Bone marrow (tissue), 2 donors: ENCODE data around the gene CARNS1.
"Not testable (repeated sequence)": the region's sequence is repeated elsewhere in the genome, so short reads cannot be mapped to it uniquely, and the experiment has no call there.

Experiments
- DNase-seq, 2 donors: peaks; one replicate each; lab custom pipeline; 2025; lab: John Stamatoyannopoulos, UW

CARNS1 gene

DNA sequence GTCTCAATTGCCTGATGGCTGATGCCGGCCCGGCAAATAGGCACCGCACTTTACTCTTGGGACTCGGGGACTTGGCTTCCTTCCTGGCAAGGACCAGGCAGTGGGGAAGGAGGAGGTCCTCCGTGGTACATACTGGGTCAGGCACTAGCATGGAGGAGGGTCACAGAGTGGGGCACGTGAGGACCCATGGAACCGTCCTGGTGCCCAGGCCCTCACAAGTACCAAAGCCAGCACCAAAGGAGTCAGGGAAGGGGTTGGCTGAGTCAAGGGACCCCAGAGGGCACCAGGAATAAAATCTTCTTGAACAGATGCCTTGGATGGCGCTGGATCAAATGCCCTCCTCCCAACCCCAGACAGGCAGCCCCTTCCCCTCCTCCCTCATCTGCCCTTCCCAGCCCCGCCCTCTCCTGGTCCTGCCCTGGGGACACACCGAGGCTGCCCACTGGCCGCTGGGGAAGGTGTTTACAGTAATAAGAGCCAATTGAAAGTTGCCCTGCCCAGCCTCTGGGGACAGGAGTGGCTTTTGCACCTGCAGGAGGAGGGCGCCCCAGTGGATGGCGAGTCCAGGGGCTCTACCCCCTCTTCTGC is 5.6 kb upstream of the CARNS1 start:
- DNase-seq: no peak

DNA sequence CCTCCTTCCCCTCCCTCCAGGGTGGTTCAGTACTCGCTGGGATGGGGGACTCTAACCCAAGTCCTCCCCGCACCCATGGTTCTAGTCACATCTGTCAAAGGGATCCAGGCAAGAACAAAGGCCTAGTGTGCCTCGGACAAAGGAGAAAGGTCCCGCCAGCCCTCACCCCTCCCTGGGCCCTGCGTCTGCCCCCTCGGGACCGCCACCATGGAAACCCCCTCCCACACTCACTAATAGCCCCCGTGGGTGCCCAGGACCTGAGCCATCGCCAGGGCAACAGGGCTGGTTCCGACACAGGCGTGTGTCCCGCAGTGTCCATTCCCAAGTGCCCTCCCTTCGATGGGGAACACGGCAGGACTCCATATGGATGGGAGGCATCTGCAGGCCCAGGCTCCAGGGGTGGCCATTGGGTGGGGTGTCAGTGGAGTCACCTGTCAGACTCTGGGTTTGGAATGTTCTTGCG is 5.1 kb upstream of the CARNS1 start:
- DNase-seq: no peak

GRCh38 chr11:67410984-67411784 is 4.3 kb upstream of the CARNS1 start:
- no peak for DNase-seq

DNA sequence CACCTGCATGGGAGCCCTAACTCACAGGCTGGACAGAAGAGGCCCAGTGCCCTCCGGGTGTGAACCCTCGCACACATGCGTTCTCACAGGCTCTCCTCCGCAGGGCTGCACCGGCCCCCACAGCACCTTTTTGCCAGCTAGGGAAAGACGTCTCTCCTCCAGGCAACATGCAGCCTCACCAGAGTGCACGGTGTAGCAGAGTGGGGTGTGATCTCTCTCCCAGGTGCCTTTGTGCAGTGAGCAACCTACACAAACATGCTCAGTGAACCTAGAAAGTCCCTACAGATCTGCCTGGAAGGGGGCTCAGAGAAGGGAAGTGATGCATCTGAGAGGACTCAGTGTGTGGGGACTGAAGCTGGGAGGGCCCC is 3.7 kb upstream of the CARNS1 start:
- no peak for DNase-seq

DNA sequence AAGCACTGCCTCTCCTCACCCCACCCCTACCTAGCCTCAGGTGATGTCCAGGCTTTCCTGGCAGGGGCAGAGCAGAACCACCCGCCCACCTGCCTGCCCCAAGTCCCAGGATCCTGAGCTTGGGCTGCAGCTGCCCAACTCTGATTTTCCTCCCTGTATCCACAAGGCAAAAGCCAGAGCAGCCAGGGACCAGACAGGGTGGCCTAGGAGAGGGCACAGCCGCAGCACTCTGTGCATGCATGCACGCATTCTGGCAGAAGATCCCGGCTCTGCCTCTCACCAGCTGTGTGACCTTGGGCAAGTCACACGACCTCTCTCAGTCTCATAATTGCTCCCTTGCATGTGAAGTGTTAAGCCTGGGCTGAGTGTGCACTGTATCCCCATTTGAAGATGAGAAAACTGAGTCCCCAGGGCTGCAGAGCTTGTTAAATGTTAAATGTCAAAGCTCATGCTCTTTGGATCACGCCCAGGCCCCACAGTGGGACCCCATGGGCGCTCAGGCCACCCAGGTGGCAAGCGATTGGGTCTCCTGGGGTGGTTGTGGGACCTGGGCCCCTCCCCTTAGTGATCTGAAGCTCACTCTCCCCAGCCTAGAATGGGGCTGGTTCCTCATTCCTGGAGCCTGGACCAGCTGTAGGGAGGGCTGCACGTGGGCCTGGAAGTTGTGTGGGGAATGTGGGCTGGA is 2.8 kb upstream of the CARNS1 start:
- no peak for DNase-seq

DNA sequence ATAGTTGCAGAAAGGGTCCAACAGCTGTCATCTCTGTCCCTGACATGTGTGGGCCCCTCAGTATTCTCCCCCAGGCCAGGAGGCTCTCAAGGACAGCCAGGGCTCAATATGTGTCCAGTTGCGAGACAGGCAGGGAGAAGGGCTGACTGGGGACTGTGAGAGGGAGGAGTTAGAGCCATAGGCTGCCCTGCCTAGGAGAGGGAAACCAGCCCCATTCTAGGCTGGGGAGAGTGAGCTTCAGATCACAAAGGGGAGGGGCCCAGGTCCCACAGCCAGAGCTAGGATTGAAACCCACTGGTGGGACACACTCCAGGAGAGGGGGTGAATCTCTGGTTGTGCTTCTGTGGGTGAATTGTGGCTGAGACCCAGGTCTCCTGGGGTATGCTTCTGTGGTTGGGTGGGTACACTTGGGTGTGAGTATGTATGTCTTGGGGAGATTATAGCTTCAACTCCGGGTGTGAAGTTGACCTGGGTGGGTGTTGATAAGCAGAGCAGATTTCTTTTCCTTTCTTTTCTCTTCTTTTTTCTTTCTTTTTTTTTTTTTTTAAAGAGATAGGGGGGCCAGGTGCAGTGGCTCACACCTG is 2.1 kb upstream of the CARNS1 start:
- DNase-seq: no peak

DNA sequence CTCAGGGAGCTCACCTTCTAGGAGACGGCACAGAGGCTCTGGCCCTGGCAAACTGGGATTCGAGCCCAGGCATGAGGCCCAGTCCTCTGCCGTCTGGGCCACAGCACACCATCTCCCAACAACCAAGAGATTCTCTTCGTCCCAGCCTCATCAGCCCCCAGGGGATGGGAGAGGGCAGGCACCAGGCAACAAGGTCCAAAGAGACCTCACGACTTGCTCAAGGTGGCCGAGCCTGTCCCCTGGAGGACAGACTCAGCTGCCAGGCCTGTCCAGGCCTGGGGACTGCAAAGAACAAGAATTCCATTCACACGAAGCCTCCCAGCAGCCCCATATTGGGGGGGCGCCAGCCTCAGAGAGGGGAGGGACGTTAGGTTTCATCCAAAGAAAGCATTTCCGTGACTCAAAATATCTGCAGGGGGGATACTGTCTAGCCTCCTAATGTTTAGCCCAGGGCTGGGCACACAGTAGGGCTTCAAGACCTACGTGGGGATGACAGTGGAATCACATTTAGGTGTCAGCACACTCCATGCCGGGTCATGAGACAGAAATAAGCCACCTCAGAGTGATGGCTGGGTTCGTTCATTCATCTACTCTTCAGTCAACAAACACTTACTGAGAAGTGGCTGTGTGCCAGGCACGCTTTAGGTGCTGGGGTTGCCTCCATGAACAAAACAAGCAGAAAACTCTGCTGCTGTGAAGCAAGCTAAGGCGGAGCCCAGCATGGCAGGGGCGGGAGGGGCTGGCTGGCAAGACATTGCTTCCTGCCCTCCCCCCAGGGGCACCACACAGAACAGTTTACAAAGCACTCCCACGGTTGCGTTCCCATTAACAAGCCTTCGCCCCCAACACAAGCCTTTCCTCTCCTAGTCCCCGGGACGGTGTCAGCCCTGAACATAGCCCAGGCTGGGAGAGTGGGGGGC is 1.2 kb downstream of the CARNS1 start:
- DNase-seq: peak in 1 of 2 donors; percentile 50

GRCh38 chr11:67417425-67417824 is 1.9 kb downstream of the CARNS1 start:
- DNase-seq: no peak

DNA sequence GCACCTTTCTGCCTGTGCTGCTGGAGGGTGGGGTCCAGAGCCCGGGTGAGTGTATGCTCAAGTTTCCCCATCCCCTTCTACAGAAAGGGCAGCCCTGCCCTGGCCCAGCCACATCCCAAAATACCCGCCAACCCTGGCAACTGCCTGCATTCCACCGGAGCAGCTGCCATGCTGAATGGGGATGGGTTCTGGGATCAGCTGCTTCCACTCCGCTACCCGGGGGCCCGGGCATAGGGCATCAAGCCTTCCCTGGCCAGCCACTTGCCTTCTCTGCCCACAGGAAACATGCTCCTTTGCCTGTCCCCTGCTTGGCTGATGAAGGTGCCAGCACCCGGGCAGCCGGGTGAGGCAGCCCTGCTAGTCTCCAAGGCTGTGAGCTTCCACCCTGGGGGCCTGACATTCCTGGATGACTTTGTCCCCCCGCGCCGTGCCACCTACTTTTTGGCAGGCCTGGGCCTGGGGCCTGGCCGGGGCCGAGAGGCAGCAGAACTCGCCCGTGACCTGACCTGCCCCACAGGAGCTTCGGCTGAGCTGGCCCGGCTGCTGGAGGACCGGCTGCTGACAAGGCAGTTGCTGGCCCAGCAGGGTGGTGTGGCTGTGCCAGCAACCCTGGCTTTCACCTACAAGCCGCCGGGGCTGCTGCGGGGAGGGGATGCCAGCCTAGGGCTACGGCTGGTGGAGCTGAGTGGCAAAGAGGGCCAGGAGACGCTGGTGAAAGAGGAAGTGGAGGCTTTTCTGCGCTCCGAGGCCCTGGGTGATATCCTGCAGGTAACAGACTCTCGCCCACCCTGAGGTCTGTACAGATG is 3.2 kb downstream of the CARNS1 start:
- DNase-seq: peak in 1 of 2 donors; percentile 32

GRCh38 chr11:67419325-67420049 is 4.0 kb downstream of the CARNS1 start:
- DNase-seq: no peak

- no peak for DNase-seq
These were observed 4.7 kb downstream of the CARNS1 start for GRCh38 chr11:67420147-67420645.

DNA sequence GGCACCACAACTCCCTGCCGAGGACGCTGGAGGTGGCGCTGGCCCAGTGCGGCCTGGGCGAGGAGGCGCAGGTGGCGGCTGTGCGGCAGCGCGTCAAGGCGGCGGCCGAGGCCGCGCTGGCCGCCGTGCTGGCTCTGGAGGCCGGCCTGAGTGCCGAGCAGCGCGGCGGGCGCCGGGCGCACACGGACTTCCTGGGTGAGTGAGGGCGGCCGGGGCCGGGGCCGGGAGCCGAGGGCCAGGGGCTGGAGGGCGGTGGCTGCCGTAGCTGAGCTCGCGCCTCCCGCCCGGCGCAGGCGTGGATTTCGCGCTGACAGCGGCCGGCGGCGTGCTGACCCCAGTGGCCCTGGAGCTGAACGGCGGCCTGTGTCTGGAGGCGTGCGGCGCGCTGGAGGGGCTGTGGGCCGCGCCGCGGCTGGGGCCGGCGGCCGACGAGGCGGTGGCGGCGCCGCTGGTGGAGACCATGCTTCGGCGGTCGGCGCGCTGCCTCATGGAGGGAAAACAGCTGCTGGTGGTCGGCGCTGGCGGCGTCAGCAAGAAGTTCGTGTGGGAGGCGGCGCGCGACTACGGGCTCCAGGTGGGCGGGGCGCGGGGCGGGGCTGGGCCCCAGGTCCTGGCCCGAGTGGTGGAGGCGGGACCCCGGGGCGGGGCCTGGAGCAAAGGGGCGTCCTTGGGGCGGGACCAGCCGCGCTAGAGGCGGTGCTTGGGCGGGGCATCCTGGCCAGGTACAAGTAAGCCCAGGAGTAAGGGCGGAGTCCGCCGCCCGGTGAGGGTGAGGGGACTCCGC is 5.4 kb downstream of the CARNS1 start:
- DNase-seq: peak; percentile 85 to 91

DNA sequence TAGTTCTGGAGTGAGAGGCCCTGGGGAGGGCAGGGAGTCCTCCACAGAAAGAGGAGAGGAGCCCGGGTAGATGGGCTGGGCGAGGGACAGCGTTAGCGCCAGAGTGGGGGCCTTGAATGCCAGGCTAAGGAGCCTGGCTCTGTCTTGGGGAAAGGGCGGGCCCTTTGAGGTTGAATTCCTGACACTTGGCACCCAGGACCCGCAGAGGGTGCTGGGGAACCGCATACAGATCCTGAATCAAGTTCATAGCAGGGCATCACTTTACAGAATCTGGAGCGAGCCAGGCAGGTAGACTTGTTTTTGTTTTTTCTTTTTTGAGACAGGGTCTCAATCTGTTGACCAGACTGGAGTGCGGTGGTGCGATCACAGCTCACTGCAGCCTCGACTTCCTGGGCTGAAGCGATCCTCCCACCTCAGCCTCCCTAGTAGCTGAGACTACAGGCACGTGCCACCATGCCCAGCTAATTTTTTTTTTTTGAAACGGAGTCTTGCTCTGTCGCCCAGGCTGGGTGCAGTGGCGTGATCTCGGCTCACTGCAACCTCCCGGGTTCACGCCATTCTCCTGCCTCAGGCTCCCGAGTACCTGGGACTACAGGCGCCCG is 6.1 kb downstream of the CARNS1 start:
- DNase-seq: no peak

DNA sequence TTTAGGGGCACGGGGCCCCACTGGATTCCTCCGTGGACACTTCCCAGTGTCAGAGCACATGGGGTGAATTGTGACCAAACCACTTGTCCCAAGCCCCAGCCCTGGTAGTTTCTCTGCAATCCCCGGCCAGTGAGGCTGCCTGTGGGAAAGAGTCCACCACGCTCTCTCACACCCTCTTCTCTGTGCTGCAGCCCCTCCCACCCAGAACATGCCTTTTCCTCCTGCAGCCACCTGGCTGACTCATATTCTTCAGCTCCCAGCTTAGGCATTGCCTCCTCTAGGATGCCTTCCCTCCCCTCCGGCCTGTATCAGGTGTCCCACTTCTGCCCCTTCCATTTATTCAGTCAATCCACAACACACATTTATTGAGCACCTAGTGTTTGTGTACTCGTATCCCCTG is 7.4 kb downstream of the CARNS1 start:
- DNase-seq: no peak

DNA sequence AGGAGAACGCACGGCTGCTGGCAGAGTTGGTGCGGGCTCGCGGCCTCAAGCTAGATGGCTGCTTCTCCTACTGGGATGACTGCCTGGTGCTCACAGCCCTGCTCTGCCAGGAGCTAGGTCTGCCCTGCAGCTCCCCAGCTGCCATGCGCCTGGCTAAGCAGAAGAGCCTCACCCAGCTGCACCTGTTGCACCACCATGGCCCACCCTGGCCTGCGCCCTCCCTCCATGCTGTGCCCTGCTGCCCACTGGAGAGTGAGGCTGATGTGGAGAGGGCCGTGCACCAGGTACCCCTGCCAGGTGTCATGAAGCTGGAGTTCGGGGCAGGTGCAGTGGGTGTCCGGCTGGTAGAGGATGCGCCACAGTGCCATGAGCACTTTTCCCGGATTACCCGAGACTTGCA is 8.0 kb downstream of the CARNS1 start:
- no peak for DNase-seq

GRCh38 chr11:67423891-67424613 is 8.6 kb downstream of the CARNS1 start:
- DNase-seq: no peak

GRCh38 chr11:67427364-67427859 is 11.9 kb downstream of the CARNS1 start:
- DNase-seq: not testable (repeated sequence)
